OCI-LY3 (cell line): ENCODE results near the gene TAS1R1.

ENCODE experiments used
- H2AFZ ChIP-seq: fragments of 200-600, 300-600 bp; shearing (Covaris generic); 2 replicates; pipeline ENCODE4 v1.6.0; 2014; ENCODE audit warnings: antibody characterized with exemption, low read depth, low read length
- H3K27ac ChIP-seq: fragments of 200-600, 300-600 bp; sonication (generic); 2 replicates; pipeline ENCODE4 v1.5.1; 2014; ENCODE audit warnings: mild to moderate bottlenecking, low read length, moderate library complexity, mixed read lengths
- H3K27me3 ChIP-seq: fragments of 200-600, 300-600 bp; sonication (generic); 2 replicates; pipeline ENCODE4 v1.6.1; 2014; ENCODE audit warnings: low read depth, low read length, mixed read lengths
- H3K36me3 ChIP-seq: fragments of 200-600, 300-600 bp; sonication (generic); replicated peaks from 2 replicates; pipeline ENCODE3; 2014; ENCODE audit warnings: low read depth, low read length, mixed read lengths
- H3K4me1 ChIP-seq: fragments of 300-600, 200-600 bp; sonication (generic); 2 replicates; pipeline ENCODE4 v1.6.1; 2014; ENCODE audit warnings: low read length, mixed read lengths
- H3K4me2 ChIP-seq: fragments of 200-600, 300-600 bp; sonication (generic); 2 replicates; pipeline ENCODE4 v1.6.1; 2014; ENCODE audit warnings: low read length, mixed read lengths
- H3K4me3 ChIP-seq: fragments of 300-600, 200-600 bp; sonication (generic); 2 replicates; pipeline ENCODE4 v1.5.1; 2014; ENCODE audit warnings: antibody characterized with exemption, mild to moderate bottlenecking, low read length, moderate library complexity
- H3K79me2 ChIP-seq: fragments of 300-600, 200-600 bp; shearing (Covaris generic); 2 replicates; pipeline ENCODE4 v1.6.1; 2014; ENCODE audit warnings: mild to moderate bottlenecking, low read length, mixed read lengths
- H3K9ac ChIP-seq: fragments of 300-600, 200-600 bp; shearing (Covaris generic); 2 replicates; pipeline ENCODE4 v1.6.0; 2014; ENCODE audit warnings: mild to moderate bottlenecking, low read length, moderate library complexity
- H3K9me3 ChIP-seq: fragments of 200-600, 300-600 bp; shearing (Covaris generic); 2 replicates; pipeline ENCODE4 v1.6.1; 2014; ENCODE audit warnings: low read length, mixed read lengths; ENCODE audit not compliant: insufficient read depth
- H4K20me1 ChIP-seq: fragments of 200-600, 300-600 bp; sonication (generic); 2 replicates; pipeline ENCODE4 v1.6.1; 2016; ENCODE audit warnings: low read length, mixed read lengths; ENCODE audit not compliant: insufficient read depth
- EZH2phosphoT487 ChIP-seq: fragments of 200-600 bp; shearing (Covaris generic); IDR thresholded peaks from 2 replicates; pipeline ENCODE4 v1.6.1; 2018; ENCODE audit warnings: antibody characterized with exemption, mixed run types, low read depth
- TF ChIP-seq, protein P1 (sequence below): fragments of 200-600, 300-600 bp; sonication (generic); IDR thresholded peaks from 2 replicates; pipeline ENCODE4 v1.5.1; 2014; ENCODE audit warnings: antibody characterized with exemption, low read length, low read depth

The TAS1R1 gene

DNA sequence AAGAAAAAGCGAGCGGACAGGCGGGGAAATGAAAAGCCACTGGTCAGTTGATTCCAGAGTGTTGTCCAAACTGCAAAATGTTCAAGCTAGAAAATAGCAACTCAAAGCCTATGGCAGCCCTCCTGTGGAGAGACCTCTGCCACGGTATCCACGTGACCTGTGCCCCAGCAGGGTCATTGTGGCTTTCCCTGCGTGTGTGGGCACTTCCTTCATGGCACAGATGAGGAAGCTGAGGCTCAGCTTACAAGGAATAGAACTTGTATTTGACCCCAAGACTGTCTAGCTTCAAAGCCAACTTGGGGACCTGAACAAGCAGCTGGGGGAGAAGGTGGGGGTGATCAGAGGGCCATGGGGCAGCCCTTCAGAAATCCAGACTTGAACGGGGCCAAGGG, 48.1 kb upstream of the TAS1R1 start:
- H3K36me3 ChIP-seq: no peaks in the 10 kb centered on the region
- no peak overlapping the region for H3K4me3 ChIP-seq
- H2AFZ ChIP-seq: no peak overlapping the region
- H4K20me1 ChIP-seq: no peaks in the 10 kb centered on the region
- no peaks in the 10 kb centered on the region for H3K4me1 ChIP-seq
- H3K9me3 ChIP-seq: no peaks in the 10 kb centered on the region
- no peak overlapping the region for H3K27ac ChIP-seq
- no peaks in the 10 kb centered on the region for H3K79me2 ChIP-seq
- H3K9ac ChIP-seq: no peak overlapping the region
- TF ChIP-seq EZH2phosphoT487: no peak
- TF ChIP-seq, protein P1, sequence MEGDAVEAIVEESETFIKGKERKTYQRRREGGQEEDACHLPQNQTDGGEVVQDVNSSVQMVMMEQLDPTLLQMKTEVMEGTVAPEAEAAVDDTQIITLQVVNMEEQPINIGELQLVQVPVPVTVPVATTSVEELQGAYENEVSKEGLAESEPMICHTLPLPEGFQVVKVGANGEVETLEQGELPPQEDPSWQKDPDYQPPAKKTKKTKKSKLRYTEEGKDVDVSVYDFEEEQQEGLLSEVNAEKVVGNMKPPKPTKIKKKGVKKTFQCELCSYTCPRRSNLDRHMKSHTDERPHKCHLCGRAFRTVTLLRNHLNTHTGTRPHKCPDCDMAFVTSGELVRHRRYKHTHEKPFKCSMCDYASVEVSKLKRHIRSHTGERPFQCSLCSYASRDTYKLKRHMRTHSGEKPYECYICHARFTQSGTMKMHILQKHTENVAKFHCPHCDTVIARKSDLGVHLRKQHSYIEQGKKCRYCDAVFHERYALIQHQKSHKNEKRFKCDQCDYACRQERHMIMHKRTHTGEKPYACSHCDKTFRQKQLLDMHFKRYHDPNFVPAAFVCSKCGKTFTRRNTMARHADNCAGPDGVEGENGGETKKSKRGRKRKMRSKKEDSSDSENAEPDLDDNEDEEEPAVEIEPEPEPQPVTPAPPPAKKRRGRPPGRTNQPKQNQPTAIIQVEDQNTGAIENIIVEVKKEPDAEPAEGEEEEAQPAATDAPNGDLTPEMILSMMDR: no peak
- H3K27me3 ChIP-seq: no peaks in the 10 kb centered on the region
- no peak overlapping the region for H3K4me2 ChIP-seq

DNA sequence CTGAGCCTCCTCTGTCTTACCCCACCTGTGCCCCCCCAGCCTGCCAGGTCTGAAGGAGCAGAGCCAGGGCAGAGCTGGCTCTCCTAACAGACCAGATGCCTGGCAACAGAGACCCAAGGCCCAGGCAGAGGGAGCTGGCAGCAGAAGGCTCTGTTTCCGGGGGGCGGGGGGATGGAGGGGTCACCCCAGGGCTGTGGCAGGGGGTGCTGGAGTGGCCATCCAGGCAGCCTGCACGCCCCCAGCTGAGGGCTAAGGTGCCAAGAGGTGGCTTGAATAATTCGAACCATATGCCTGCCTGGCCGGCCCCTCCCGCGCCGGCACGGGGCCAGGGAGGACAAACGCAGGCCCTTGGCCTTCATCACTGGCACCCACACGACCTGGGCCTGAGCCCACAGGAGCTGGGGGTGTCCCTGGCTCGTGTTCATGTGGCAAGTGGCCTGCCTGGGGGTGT, 47.6 kb upstream of the TAS1R1 start:
- no peaks in the 10 kb centered on the region for H3K4me1 ChIP-seq

DNA sequence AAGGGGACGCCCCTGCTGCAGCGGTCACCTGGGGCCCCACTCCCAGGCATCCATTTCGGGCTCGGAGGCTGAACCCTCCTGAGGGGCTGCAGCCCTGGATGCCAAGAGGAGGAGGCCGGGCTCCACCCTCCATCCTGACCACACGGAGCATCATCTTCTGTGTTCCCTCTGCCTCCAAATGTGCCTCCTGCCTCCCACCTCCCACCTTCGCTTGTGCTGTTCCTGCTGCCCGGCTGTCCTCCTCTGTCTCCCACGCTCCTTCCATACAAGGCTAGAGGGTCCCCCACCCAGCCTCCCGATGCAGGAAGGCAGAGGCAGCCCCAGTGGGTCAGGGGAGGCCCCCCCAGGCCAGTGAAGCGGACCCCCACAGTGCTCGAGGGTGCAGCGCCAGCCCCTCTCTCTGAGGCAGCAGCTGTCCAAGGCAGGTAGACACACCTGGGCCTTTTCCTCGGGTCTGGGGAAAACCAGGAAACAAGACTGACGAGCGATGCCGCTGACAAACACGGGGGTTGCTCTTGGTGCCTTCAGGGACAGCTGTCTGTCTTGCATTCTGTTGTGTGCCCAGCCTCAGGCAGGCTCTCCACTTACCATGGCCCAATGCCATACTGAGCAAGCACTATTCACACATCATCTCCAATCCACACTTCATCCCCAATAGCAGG, 46.8 kb upstream of the TAS1R1 start:
- Histone ChIP-seq H3K9me3 (no peaks in the 10 kb centered on the region), H3K9ac (no peak overlapping the region), H3K4me3 (no peak overlapping the region), H2AFZ (no peak overlapping the region), H3K4me1 (peaks cover 4% of the 10 kb centered on the region), H3K27me3 (no peaks in the 10 kb centered on the region), H4K20me1 (no peaks in the 10 kb centered on the region), H3K27ac (no peak overlapping the region), H3K36me3 (no peaks in the 10 kb centered on the region), H3K4me2 (no peak overlapping the region), H3K79me2 (no peaks in the 10 kb centered on the region)
- TF ChIP-seq, protein P1: no peak
- TF ChIP-seq EZH2phosphoT487: no peak

More for the DNA sequence above, 47.6 kb upstream of the TAS1R1 start:
- Histone ChIP-seq H3K36me3 (no peaks in the 10 kb centered on the region), H3K27me3 (no peaks in the 10 kb centered on the region), H3K9ac (no peak overlapping the region), H2AFZ (no peak overlapping the region), H3K4me2 (no peak overlapping the region), H4K20me1 (no peaks in the 10 kb centered on the region), H3K79me2 (no peaks in the 10 kb centered on the region), H3K4me3 (no peak overlapping the region), H3K9me3 (no peaks in the 10 kb centered on the region), H3K27ac (no peak overlapping the region)
- TF ChIP-seq, protein P1: no peak
- TF ChIP-seq EZH2phosphoT487: no peak

DNA sequence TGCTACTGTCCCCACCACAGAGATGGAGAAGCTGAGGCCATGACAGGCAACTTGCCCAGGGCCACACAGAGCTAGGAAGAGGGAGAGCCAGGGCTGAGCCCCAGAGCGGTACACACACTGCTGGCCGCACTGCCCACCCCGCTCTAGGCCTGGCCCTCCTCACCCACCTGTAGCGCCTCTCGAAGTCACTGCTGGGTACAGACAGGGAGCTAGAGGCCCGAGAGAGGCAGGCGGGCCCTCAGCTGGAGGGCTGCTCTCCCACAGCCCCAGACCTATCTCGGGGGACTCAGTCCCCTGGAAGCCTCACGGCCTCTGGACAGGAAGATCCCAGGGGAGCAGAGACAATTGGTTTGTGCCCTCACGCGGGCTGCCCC, 46.3 kb upstream of the TAS1R1 start:
- Histone ChIP-seq H3K27ac (no peak overlapping the region), H3K9ac (no peak overlapping the region), H3K79me2 (no peaks in the 10 kb centered on the region), H3K4me2 (no peak overlapping the region), H3K36me3 (no peaks in the 10 kb centered on the region), H2AFZ (no peak overlapping the region), H3K9me3 (no peaks in the 10 kb centered on the region), H3K4me3 (no peak overlapping the region), H3K27me3 (no peaks in the 10 kb centered on the region), H3K4me1 (peaks cover 7% of the 10 kb centered on the region), H4K20me1 (no peaks in the 10 kb centered on the region)
- TF ChIP-seq, protein P1: no peak
- TF ChIP-seq EZH2phosphoT487: no peak
